Stimulated activated CD8-positive, alpha-beta memory T cell treated with anti-CD3 and anti-CD28 coated beads, Interleukin-7, amount 100 ng/mL, for 48 hours (primary cell): ENCODE measurements around the gene HDAC8.
"Not testable (repeated sequence)": the region's sequence is repeated elsewhere in the genome, so short reads cannot be mapped to it uniquely, and the experiment has no call there.

ENCODE experiments used
- DNase-seq, 2 donors: peaks; one replicate each; pipeline ENCODE4 v3.0.0-alpha.2; 2020; ENCODE audit warnings: low read depth in 1 of 2; ENCODE audit errors: extremely low read depth in 1 of 2

HDAC8 gene

DNA sequence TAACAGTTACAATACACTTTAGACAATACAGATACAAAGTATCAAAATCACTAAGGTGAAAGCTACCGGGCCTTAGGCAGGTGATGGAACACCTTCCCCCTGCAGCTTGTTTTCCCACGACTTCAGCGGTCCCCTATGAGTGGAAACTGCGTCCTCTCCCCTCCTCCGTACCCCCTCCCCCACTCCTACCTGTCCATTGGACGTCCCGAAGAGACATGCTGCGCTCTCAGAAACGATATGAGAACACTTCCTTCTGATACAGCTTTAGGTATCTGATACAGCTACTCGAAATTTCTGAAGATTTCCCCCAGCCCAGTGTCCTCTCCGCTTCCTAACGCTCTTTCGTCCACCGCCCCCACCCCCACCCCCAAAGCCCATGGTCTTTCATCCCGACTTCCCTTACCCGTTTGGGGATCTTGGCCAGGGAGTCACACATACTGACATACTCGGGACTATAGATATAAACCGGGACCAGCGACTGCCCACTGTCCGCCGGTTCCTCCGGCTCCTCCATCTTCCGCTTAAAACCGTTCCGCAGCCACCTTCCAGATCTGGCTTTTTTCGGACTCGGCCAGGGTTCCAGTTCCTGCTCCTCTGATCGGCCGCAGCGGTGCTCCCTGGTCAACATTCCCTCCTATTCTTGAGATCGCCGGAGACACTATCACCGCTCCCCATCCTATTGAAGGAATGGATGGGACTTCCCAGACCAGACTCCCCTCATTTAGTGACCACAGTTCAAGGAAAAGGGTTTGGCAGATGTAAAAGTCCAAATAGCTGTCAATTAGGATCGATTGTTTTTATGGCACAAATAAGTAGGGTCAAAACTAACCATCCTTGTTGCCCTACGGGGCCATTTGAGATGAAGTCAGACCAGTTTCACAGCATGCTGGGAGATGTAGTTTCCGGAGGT is at the start of gene HDAC8:
TSS of gene HDAC8 (minus strand) at position 596 of the 910 bp plus-strand sequence. CDS start at position 514, 82 bp downstream.
- peak in 1 of 2 donors; percentile 43 for DNase-seq

GRCh38 chrX:72621625-72622485 is 49.2 kb upstream of the HDAC8 start:
- DNase-seq: no peak

DNA sequence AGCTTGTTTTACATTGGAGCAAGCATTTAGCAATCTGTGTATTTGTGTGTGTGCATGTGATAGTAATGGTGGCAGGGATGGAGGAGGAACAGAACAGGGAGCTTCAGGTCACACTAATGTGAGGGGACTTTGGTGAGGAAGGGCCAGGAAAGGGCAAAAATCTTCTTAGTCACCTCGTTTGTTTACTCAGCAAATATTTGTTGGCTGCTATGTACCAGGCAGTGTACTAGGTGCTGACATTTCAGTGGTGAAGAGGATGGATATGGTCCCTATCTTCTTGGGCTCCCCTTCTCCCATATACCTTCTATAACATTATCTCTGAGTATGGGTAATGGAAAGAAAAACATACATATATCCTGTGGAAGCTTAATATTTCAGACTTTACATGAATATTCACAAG is 48.5 kb upstream of the HDAC8 start:
- DNase-seq: no peak

DNA sequence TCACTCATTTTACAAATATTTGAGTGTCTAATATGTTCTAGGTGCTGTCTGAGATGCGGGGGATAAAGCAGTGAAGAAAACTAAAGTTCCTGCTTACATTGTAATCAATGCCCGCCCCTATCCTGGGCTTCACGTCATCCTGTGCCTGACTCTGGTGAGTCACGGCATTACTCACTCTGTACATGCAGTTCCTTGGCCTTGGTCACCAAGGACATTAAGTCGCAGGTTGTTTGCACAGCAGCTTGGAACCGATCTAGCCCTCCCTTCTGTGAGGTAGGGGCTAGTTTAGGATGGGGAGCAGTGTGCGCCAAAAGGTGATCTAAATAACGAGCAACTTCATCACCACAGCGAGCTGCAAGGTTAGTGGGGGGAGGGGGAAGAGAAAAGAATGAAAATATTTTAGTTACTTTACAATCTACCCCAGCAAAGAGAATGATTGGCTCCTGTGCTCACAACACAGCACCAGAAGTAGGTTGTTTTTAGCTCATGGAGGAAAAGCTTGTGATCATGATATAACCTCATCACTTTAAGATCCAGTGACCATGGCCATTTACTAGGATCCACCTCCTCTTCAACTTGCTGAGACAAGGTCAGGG is 48.0 kb upstream of the HDAC8 start:
- peak; percentile 25 to 50 for DNase-seq

- no peak for DNase-seq
These were observed 36.7 kb upstream of the HDAC8 start for GRCh38 chrX:72609313-72609712.

- DNase-seq: no peak
These were observed 32.1 kb upstream of the HDAC8 start for GRCh38 chrX:72604705-72605104.

DNA sequence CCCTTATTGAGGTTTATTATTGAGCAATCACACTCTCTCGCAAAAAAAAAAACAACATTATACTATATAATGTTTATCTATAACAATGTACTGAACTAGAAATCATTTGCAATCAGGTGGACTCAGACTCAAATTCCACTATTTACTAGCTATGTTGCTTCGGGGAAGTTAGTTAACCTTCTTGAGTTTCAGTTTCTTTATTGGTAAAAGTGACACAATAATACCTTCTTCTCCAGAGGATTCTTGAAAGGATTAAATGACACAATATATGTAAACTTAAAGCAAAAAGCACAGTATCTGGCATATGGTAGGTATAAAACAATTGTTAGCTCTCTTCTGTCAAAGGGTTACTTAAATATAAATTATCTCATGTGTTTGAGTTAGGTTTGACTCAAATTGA is 31.5 kb upstream of the HDAC8 start:
- DNase-seq: no peak

- not testable (repeated sequence) for DNase-seq
These were observed 18.4 kb upstream of the HDAC8 start for GRCh38 chrX:72591038-72591437.

DNA sequence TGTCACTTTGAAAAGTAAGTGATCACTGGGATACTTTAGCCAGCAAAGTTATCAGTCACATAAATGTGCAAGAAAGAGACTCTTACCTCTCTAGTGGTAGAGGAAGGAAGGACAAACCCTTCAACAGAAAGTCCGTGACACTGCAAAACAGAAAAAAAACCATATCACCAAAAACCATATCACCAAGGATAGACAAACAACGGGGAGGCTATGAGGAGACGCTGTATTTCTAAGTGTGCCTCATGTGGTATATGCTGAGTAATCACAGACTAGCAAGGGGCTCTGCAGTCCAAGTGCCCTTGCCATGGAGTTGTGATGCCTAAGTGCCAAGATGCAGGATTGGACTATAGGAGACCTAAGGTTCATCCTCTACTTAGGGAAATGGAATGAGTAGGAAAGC is 11.5 kb upstream of the HDAC8 start:
- DNase-seq: no peak

- no peak for DNase-seq
These were observed 3.7 kb upstream of the HDAC8 start for GRCh38 chrX:72576141-72576894.

DNA sequence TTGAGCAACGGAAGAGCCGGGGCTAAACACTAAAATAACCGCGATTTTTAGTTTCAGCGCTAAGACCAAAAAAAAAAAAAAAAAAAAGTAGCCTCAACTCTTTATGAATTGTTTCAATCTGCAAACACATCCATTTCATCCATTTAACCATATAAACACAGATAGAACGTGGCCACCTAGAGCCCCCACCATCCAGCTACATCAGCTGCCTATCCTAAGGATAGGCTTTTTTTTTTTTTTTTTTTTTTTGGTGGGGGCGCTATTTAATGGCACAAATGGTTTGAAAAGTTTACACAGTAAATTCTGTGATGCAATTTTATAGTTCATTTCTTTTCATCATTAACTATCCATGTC is 492 bp upstream of the HDAC8 start:
- no peak for DNase-seq

GRCh38 chrX:72569786-72570185 is 2.9 kb downstream of the HDAC8 start:
- no peak for DNase-seq

DNA sequence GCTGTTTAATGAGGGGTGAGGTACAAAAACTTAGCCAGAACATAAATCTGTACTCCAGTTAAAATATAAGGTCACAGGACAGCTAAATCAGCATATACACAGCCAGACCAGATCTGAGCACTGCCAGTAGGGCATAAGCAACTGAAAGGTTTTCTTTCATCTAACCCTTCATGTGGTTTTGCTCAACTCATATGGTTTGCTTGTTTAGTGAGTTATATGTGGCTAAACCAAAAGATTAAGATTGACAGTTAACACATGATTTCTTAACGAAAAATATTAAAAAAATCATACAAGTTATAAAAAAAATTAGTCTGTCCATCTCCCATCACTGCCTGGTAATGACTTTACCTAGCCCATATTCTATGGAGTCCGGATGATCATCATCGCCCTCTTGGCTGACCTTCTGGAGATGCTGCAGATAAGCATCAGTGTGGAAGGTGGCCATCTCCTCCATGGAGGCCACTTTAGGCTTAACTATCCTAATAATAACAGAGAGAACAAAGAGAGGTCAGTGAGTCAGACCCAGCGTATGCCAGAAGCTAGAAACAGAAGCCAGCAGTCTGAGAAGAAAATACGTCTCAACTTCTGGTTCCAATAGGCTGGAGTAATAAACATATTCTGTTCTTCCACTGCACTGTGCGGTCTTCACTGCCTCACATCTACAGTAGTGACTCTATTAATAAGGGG is 4.1 kb downstream of the HDAC8 start:
- no peak for DNase-seq

- no peak for DNase-seq
These were observed 6.2 kb downstream of the HDAC8 start for GRCh38 chrX:72566448-72566847.

GRCh38 chrX:72559655-72560054 is 13.0 kb downstream of the HDAC8 start:
- DNase-seq: not testable (repeated sequence)

DNA sequence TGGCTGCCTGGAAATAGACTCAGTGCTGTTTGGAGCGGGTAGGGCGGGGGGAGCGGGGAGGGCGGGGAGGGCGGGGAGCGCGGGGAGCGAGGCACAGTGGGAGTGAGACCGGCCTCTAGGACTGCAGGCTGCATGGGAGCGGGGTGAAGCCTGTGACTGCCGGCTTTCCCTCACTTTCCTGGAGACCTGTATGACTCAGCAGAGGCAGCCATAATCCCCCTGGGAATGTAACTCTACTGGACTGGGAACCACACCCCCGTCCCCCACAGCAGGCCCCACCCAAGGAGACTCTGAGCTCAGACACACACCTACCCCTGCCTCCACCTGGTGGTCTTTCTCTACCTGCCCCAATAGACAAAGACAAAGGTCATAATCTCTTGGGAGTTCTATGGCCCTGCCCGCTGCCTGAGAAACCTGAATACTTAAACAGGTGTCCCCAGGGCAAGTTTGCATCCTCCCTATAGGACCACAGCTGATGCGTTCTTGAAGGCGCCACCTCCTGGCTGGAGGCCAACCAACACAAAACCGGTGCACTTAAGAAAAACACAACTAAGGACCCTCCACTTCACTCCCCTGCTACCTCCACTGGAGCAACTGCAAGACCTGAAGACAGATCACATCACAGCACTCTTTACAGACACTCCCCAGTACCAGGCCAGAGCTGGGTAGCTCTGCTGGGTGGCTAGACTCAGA is 18.0 kb downstream of the HDAC8 start:
- DNase-seq: no peak

DNA sequence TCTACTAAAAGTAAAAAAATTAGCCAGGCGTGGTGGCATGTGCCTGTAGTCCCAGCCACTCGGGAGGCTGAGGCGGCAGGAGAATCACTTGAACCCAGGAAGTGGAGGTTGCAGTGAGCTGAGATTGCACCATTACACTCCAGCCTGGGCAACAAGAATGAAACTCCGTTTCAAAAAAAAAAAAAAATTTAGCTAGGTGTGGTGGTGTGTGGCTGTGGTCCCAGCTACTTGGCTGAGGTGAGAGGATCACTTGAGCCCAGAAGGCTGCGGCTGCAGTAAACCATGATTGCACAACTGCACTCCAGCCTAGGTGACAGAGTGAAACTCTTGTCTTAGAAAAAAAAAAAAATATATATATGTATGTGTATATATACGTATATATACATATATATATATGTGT is 20.2 kb downstream of the HDAC8 start:
- DNase-seq: not testable (repeated sequence)

- no peak for DNase-seq
These were observed 26.7 kb downstream of the HDAC8 start for GRCh38 chrX:72545990-72546389.

GRCh38 chrX:72540318-72540717 is 32.3 kb downstream of the HDAC8 start:
- DNase-seq: no peak

GRCh38 chrX:72539822-72540221 is 32.8 kb downstream of the HDAC8 start:
- no peak for DNase-seq
